CMK (cell line): Measurements from ENCODE around the gene UQCRC2.
"Not testable (repeated sequence)": the region's sequence is repeated elsewhere in the genome, so short reads cannot be mapped to it uniquely, and the experiment has no call there.

ENCODE experiments used
- DNase-seq: peaks from one replicate; pipeline ENCODE4 v3.0.0-alpha.2; 2010; ENCODE audit warnings: low read depth

UQCRC2 gene

GRCh38 chr16:21952793-21953540 lies at the start of gene UQCRC2:
Gene UQCRC2 (plus strand): TSS chr16:21953361. CDS start chr16:21953424, 63 bp downstream.
- DNase-seq = peak; percentile 78

GRCh38 chr16:21932650-21933049 lies 20.5 kb upstream of the UQCRC2 start:
- not testable (repeated sequence) for DNase-seq

GRCh38 chr16:21933316-21933715 lies 19.8 kb upstream of the UQCRC2 start:
- DNase-seq = not testable (repeated sequence)

- not testable (repeated sequence) for DNase-seq
Observed at GRCh38 chr16:21933790-21934189, 19.4 kb upstream of the UQCRC2 start.

GRCh38 chr16:21936216-21936615 lies 16.9 kb upstream of the UQCRC2 start:
- not testable (repeated sequence) for DNase-seq

- no peak for DNase-seq
Observed at GRCh38 chr16:21937336-21937829, 15.8 kb upstream of the UQCRC2 start.

- no peak for DNase-seq
Observed at GRCh38 chr16:21940570-21940969, 12.6 kb upstream of the UQCRC2 start.

GRCh38 chr16:21943571-21943970 lies 9.6 kb upstream of the UQCRC2 start:
- DNase-seq = no peak

- DNase-seq = no peak
Observed at GRCh38 chr16:21946889-21947635, 6.1 kb upstream of the UQCRC2 start.

GRCh38 chr16:21949713-21950260 lies 3.4 kb upstream of the UQCRC2 start:
- DNase-seq = no peak

GRCh38 chr16:21950782-21951521 lies 2.2 kb upstream of the UQCRC2 start:
- DNase-seq = no peak

GRCh38 chr16:21952040-21952792 lies 945 bp upstream of the UQCRC2 start:
- DNase-seq = peak; percentile 49

GRCh38 chr16:21953541-21953902 lies 361 bp downstream of the UQCRC2 start:
- DNase-seq = no peak

- no peak for DNase-seq
Observed at GRCh38 chr16:21957714-21958346, 4.7 kb downstream of the UQCRC2 start.

GRCh38 chr16:21959050-21959449 lies 5.9 kb downstream of the UQCRC2 start:
- no peak for DNase-seq

GRCh38 chr16:21962475-21962874 lies 9.3 kb downstream of the UQCRC2 start:
- DNase-seq = no peak

GRCh38 chr16:21963887-21964286 lies 10.7 kb downstream of the UQCRC2 start:
- no peak for DNase-seq

- no peak for DNase-seq
Observed at GRCh38 chr16:21964353-21964752, 11.2 kb downstream of the UQCRC2 start.

- DNase-seq = no peak
Observed at GRCh38 chr16:21971856-21972255, 18.7 kb downstream of the UQCRC2 start.

- no peak for DNase-seq
Observed at GRCh38 chr16:21973945-21974344, 20.8 kb downstream of the UQCRC2 start.

- DNase-seq = no peak
Observed at GRCh38 chr16:21980032-21980431, 26.9 kb downstream of the UQCRC2 start.
